SW480 (cell line): ENCODE measurements around the gene CABP1.
"Not testable (repeated sequence)": the region's sequence is repeated elsewhere in the genome, so short reads cannot be mapped to it uniquely, and the experiment has no call there.

Experiments
- DNase-seq: peaks from one replicate; pipeline ENCODE4 v3.0.0-alpha.2; 2016; ENCODE audit warnings: low spot score

CABP1 gene

DNA sequence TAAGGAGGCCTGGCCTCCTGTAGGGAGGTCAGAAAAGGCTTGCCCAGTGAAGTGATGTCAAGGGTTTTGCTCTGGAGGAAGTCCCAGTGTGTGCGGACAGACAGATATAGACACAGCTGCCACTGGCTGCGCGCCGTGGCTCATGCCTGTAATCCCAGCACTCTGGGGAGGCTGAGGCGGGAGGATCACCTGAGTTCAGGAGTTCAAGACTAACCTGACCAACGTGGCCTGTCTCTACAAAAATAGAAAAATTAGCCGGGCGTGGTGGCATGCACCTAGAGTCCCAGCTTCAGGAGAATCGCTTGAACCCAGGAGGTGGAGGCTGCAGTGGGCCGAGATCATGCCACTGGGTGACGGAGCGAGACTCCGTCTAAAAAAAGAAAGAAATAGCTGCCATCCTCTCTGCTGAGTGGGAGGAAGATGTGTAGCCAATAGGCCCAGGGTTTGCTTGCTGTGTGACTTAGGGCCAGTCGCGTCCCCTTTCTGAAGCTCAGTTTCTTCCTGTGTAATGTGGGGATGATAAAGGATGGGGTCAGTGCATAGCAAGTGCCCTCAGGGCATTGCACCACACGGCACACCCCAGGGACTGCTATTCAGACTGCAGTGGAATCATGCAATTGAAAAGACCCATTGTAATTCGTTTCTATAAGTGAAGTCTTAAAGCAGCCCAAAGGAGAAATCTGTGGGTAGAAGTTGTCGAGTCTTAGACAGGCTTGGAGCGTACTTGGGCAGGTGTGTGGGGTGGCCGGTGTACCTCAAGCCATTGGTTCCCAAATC, 27.9 kb downstream of the CABP1 start:
- DNase-seq, result no peak

DNA sequence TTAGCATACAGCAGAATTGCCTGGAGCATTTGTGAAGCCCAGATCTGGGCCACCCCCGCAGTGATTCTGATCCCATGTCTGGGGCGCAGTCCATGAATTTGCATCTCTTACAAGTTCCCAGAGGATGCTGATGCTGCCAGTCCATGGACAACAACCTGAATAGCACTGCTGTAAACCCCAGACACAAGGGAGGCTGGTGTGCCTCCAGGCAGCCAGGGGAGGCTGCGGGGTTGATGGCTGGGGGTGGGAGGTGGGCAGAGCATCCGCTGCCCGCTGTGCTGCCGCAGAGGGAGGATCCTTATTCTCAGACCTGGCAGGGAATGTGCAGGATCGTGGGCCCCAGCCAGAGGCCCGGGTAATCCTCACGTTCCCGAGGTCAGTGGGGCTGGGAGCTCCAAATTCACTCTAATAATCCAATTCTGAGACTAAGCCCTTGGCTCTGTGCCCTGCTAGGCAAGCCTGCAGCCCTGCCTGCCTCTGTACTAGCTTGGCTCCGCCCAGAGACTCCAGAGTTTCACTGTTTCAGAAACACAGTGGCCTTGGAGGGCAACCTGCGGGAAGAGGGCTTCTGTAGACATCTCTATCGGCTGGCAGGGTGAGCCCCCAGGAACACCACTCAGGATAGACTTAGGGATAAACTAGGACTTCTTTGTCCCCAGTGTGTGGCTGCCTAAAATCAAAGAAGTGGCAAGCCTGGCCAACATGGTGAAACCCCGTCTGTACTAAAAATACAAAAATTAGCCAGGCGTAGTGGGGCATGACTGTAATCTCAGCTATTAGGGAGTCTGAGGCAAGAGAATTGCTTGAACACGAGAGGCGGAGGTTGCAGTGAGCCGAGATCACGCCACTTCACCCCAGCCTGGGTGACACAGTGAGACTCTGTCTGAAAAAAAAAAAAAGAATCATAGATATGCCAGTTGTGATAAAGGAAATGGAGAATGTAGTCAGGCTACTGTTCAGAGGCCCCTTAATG, 28.7 kb downstream of the CABP1 start:
- no peak for DNase-seq

DNA sequence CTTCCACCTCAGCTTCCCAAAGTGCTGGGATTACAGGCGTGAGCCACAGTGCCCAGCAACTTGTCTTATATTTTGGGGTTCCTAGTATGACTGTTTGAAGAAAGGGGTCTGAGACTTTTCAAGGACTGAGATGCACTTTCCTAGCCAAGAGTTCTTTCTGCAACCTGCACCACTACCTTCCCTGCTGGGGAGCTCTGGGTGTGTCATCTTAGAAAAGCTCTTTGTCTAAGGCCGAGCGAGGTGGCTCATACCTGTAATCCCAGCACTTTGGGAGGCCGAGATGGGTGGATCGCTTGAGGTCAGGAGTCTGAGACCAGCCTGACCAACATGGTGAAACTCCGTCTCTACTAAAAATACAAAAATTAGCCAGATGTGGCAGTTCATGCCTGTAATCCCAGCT, 29.8 kb downstream of the CABP1 start:
- not testable (repeated sequence) for DNase-seq

DNA sequence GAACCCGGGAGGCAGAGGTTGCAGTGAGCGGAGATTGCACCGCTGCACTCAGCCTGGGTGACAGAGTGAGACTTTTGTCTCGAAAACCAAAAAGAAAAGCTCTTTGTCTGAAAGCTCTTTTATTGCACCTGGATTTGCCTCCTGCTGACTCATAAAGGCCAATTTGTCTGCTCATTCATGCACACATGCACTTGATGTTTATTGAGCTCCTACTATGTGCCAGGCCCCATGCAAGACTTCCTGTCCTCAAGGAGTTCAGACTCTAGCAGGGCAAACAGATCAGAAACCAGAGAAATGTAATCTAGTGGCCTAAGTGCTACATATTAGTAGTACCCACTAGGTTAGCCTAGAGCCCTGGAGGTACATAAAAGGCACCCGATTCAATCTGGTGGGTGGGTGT, 30.2 kb downstream of the CABP1 start:
- DNase-seq, result no peak

GRCh38 chr12:120674097-120674636, 33.7 kb downstream of the CABP1 start:
- no peak for DNase-seq

GRCh38 chr12:120677765-120678473, 37.5 kb downstream of the CABP1 start:
- DNase-seq, result peak; percentile 37

GRCh38 chr12:120678572-120678971, 38.1 kb downstream of the CABP1 start:
- peak; percentile 45 for DNase-seq

DNA sequence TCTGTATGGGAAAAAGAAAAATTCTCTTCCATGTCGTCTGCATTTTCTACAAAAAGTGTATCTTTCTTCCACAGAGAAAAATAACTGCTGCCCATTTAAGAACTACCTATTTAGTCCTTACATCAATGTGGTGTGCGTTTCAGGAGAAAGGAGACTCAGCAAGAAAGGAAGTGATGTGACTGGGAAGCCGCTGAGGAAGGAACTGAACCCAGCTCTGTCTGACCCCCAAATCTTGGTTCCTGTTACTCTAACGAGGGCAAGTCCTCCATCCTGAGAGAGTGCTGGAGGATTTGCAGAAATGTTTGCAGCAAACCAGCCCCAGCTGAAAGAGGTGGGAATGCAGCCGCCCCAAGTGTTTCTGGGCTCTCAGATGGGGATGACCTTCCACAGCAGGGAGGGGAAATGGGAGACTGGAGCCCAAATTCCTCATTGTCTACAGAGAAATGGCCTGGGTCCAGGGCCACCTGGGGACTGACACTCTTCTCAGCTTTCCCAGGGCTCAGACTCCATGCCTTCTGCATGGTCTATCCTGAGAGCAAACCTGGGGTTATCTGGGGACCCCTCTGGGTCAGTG, 39.8 kb downstream of the CABP1 start:
- DNase-seq, result no peak

- DNase-seq, result no peak
Observed at GRCh38 chr12:120684523-120684932, 44.1 kb downstream of the CABP1 start.

GRCh38 chr12:120685522-120685921, 45.1 kb downstream of the CABP1 start:
- DNase-seq, result no peak

DNA sequence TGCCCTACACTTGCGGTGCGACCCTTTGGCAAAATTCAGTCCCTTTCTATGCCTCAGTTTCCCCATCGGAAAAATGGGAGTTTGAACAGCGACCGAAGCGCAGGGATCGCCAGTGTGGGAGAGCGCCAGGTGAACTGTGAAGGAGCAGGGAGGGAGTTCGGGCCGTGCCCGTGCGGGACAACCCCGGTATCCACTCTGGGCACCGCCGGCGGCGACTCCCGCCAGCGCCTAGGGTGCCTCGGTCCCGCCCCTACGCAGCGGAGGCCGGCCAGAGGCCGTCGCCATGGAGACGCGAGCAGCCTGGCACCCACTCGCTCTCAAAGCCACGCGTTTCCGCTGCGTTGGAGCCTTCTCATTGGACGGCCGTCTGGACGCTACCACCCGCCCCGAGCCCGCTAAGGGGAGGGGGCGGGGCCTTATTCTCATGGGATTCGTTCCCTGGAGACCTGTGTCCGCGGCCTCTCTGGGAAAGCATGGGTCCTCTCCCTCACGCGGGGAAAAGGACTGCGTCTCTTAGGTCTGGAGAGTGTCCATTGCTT, 45.8 kb downstream of the CABP1 start:
- peak; percentile 97 for DNase-seq

DNA sequence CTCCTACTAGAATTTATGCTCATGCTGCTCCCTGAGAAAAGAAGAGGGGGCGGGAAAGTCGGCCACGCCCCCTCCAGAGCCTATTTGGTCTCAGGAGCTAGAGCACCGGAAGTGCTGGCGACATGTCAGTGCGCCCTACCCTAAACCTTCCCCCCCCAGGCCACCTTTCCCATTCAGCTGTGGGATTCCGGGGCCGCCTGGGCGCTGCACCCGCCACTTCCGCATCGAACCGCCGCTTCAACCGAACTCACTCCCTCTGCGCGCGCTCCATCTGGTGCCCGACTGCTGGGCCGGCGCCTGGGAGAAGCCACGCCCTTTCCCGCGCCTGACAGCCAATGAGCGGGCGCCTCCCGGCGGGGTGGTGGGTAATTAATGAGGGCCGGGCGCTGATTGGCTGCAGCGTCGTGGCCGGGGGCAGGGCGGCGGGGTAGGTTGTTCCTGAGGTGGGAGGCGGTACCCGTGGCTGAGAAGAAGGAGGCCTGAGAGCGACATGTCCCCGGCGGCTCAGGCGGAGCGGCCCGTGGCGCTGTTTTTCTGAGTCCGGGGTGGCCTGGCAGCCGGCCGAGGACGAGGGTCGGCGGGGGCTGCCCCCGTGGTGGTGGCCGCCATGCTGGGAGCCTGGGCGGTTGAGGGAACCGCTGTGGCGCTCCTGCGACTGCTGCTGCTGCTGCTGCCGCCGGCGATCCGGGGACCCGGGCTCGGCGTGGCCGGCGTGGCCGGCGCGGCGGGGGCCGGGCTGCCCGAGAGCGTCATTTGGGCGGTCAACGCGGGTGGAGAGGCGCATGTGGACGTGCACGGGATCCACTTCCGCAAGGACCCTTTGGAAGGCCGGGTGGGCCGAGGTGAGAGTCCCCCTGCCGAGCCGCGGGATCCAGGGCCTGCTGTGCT, 46.5 kb downstream of the CABP1 start, which contains the start of gene MLEC:
Gene MLEC, plus strand, starts transcription at position 460 of the 888 bp plus-strand sequence. Its CDS starts 148 bp downstream, at position 608.
- DNase-seq, result peak; percentile 97

DNA sequence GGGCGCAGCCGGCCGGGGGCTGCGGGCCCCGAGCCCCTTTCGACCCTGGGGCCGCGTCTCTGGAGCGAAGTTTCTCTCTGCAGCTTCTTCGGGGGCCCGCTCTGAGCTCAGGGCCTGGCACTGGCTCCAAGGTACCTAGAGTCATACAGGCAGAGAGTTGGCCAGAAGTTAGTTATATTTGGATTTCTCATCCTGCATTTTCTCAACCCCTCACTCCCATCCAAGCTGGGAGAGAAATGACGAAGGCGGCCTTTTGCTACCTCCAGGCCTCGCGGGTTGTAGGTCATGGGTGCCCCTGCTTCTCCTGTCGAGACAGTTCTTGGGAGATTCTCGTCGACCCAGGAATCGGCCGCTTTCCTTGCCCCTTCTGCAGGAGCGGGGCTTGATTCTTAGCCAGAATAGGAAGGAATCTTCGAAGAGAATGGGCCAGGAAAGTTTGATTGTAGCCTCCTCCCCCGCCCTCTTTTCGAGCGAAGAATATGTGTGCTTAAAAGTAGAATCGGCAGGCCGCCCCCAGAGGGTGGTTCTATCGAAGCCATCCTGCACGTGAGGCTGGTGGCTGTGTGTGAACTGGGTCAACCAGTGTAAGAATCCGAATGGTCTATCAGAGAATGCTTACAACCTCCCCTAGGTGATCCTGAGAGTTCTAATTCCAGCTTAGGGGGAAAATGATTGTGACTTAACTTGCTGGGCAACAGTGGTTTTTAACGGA, 47.3 kb downstream of the CABP1 start:
- no peak for DNase-seq

GRCh38 chr12:120688527-120689071, 48.2 kb downstream of the CABP1 start:
- no peak for DNase-seq

DNA sequence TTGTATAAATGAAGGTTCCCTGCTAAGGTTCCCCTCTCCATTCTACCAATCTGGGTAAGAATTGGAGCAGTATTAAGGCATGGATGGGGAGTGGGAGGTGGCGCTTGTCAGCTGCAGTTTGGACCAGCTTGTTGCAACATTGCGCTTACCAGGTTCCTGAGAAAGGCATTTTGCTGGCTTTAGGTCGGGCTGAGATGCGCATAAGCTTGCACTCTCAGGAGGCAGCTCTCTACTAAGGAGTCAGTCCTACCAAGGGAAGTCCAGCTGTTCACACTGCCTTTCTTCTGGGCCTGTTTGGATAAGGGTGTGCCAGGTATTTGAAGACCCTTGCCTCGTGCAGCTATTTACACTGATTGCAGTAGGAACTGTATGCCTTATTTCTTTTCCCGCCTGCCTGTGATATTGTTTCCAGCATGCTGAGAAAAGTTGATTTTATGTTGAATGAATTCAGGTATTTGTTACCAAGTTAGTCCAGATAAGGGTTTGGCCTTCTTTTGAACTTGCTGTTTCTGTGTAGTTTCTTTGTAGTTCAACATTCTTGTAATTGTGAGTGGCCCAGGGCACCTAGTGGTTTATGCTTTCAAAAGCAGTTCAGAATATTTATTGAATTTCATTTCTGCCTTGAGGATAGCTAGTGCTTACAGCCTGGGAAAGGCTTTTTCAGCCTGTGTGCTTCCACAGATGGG, 49.1 kb downstream of the CABP1 start:
- DNase-seq, result no peak

GRCh38 chr12:120690083-120690450, 49.6 kb downstream of the CABP1 start:
- DNase-seq, result no peak

DNA sequence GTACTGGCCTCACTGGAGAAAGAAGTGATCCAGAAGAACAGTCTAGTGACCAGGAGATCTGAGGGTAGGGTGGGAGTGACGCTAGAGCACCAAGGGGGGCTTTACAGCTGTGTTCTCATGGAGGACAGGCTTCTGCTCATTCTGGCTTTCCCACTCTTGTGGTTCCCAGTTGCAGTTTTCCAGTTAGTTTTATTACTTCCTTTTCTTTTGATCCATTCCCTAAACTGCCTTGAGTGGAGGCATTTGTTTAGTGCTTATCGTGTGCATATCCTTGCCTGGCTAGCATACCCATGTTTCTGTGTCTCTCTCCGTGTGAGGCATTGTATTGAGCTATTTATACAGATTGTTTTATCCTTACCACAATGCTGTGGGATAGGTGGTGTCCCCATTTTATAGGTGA, 50.6 kb downstream of the CABP1 start:
- no peak for DNase-seq

- no peak for DNase-seq
Observed at GRCh38 chr12:120692524-120693033, 52.2 kb downstream of the CABP1 start.

DNA sequence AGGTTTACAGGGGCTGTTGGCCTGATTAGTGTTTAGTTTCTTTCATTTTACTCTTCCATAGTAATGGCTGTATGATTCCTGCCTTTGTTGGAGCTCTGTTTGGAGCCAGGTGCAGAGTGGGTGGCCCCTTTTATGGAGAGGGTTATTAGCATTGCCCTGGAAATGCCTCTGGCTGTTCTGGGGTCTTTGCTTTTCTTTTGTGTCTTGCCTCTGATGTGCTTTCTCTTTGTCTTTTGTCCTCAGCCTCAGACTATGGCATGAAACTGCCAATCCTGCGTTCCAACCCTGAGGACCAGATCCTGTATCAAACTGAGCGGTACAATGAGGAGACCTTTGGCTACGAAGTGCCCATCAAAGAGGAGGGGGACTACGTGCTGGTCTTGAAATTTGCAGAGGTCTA, 53.4 kb downstream of the CABP1 start:
- no peak for DNase-seq
